ENCODE measurements around the gene HEXD. TPM values are rescaled to one million over a fixed set of nuclear protein-coding genes. Genes with fewer than 3 reads are reported as not detected.
A peak's percentile ranks its signal among the peaks of the same experiment; 100 is the strongest.
"Not testable (repeated sequence)": the region's sequence is repeated elsewhere in the genome, so short reads cannot be mapped to it uniquely, and the experiment has no call there.

HEXD gene
- total and polyA plus RNA-seq, 2 of the 8 experiments (the other 6 are each of a cell fraction or from before 2014, with no cell fraction given) = 20.6 to 21.8 TPM

- H2BK5ac ChIP-seq (ENCODE audit: low read depth, low read length); H4K5ac ChIP-seq (ENCODE audit: insufficient read length, low read depth, low read length); H3K9me3 ChIP-seq (ENCODE audit: insufficient read depth in 2 of 2, low read depth in 1 of 2, low read length in 1 of 2); H3K23me2 ChIP-seq (ENCODE audit: low read depth, low read length); H3K23ac ChIP-seq (ENCODE audit: insufficient read length); H3K9ac ChIP-seq (replicated peaks in 1 of 4; ENCODE audit: extremely low read depth in 1 of 4, low read depth in 3 of 4, low read length in 3 of 4); H3K56ac ChIP-seq (replicated peaks; ENCODE audit: insufficient read length, low read depth, low read length); FAIRE-seq; H2BK20ac ChIP-seq (ENCODE audit: low read length); H2BK12ac ChIP-seq (ENCODE audit: low read depth, low read length); H4K91ac ChIP-seq (replicated peaks; ENCODE audit: insufficient read length, low read length); DNase-seq (ENCODE audit: low read depth in 1 of 2, low spot score in 2 of 2); H3K27ac ChIP-seq (ENCODE audit: low read depth, low read length); H3K79me1 ChIP-seq (ENCODE audit: low read depth, low read length); H2AK5ac ChIP-seq (ENCODE audit: low read depth, low read length); H2AFZ ChIP-seq (ENCODE audit: low read length); H3K27me3 ChIP-seq (replicated peaks in 1 of 4; ENCODE audit: control insufficient read depth in 3 of 4, extremely low read depth in 1 of 4, insufficient read depth in 3 of 4, low read length in 3 of 4); H3K4me1 ChIP-seq (replicated peaks in 1 of 4; ENCODE audit: control insufficient read depth in 3 of 4, insufficient read depth in 4 of 4, low read length in 3 of 4); H2BK120ac ChIP-seq (replicated peaks; ENCODE audit: low read depth, low read length); H3K79me2 ChIP-seq (ENCODE audit: control insufficient read depth in 1 of 2, insufficient read depth in 2 of 2, low read length in 2 of 2); H3K18ac ChIP-seq (ENCODE audit: extremely low read depth, low read length); H3K4ac ChIP-seq (replicated peaks; ENCODE audit: insufficient read length, low read depth, low read length); H2BK15ac ChIP-seq (ENCODE audit: low read length); H4K8ac ChIP-seq (ENCODE audit: extremely low read depth, insufficient read depth, low read length); H3K14ac ChIP-seq (ENCODE audit: insufficient read length): not testable (repeated sequence)
- CTCF ChIA-PET (ENCODE audit: partially characterized antibody) = interaction anchor here (0.8 to 1.0 kb wide), 2 partner anchors 68 to 223 kb away, joined by 3 to 4 read pairs; no protein-coding TSS in a partner anchor
- Histone ChIP-seq H3K4me3 (ENCODE audit: extremely low read depth in 1 of 4, insufficient read depth in 2 of 4, low read depth in 3 of 4, low read length in 4 of 4) (peak overlapping the region in 1 of 4 experiments; percentile 86; a peak in 2 of 8 replicates), H3K4me2 (ENCODE audit: insufficient read depth in 1 of 2, low read depth in 2 of 2, low read length in 2 of 2) (peak overlapping the region in 1 of 2 experiments; percentile 86; a peak in 1 of 4 replicates), H3K36me3 (ENCODE audit: control insufficient read depth in 2 of 4, insufficient read depth in 4 of 4, low read length in 3 of 4) (peaks cover 15 to 21% (median 17%) of the 10 kb centered on the region in 4 experiments; a peak in 7 of 8 replicates), H4K20me1 (replicated peaks in 1 of 2; ENCODE audit: control insufficient read depth in 1 of 2, insufficient read depth in 2 of 2, low read length in 2 of 2) (peaks cover 3 to 13% of the 10 kb centered on the region in 2 experiments)
- 92% methylated on average over 9 of the region's 9 CpGs; no CpG with 5 or more reads in 1 of the 2 experiments for WGBS, 2 experiments (ENCODE audit: extremely low coverage in 1 of 2, insufficient coverage in 1 of 2, insufficient read length in 1 of 2, insufficient replicate concordance in 2 of 2, low coverage in 1 of 2, low lambda C conversion rate in 2 of 2, missing lambda C conversion rate in 1 of 2)
- POLR2A ChIA-PET (ENCODE audit: partially characterized antibody) = interaction anchor here (1.1 kb wide), 1 partner anchor 17 kb away, joined by 3 read pairs; no protein-coding TSS in a partner anchor
These were observed 41.8 kb downstream of the HEXD start for GRCh38 chr17:82459936-82460335.
